GM21390 (cell line): ENCODE results near the gene CTBP2.

Source experiments
- ATAC-seq: cut with Tn5 transposase; IDR thresholded peaks from one replicate; pipeline ENCODE4 v1.9.1; 2021; ENCODE audit not compliant: unreplicated experiment

The CTBP2 gene

GRCh38 chr10:125054669-125055268 is 105.6 kb downstream of the CTBP2 start:
- ATAC-seq: no peak

GRCh38 chr10:125054216-125054615 is 106.1 kb downstream of the CTBP2 start:
- no peak for ATAC-seq

GRCh38 chr10:125052146-125052545 is 108.2 kb downstream of the CTBP2 start:
- ATAC-seq: no peak

- no peak for ATAC-seq
Observed at GRCh38 chr10:125050383-125050782, 110.0 kb downstream of the CTBP2 start.

DNA sequence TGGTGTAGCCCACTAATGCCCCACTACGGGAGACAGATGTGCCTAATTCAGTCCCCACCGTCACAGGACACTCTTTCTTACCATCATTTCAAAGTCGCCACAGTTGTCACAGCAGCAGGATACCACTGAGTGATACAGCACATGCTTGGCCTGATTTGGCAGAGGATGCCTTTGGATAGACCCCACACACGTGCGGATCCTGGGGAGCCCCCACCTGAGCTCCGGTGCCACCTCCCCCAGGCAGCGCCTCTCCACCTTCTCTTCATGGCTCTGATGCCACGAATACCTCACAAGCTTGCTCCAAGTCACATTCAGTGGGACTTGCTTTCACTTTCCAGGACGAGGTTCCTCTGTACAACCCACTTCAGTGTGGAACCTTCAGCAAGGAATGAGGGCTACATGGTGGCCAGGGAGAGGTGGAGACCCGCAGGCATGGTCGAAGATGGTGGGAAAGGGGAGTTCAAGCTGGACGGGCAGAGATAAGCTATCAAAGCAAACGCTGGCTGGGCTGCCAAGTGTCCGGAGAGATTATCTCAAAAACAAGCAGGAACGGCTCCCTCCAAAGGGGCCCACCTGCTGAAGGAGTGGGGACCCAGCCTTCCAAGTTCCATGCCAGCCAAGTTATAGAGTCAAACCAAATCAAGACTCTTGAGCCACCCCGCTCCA is 111.0 kb downstream of the CTBP2 start:
- ATAC-seq: no peak

DNA sequence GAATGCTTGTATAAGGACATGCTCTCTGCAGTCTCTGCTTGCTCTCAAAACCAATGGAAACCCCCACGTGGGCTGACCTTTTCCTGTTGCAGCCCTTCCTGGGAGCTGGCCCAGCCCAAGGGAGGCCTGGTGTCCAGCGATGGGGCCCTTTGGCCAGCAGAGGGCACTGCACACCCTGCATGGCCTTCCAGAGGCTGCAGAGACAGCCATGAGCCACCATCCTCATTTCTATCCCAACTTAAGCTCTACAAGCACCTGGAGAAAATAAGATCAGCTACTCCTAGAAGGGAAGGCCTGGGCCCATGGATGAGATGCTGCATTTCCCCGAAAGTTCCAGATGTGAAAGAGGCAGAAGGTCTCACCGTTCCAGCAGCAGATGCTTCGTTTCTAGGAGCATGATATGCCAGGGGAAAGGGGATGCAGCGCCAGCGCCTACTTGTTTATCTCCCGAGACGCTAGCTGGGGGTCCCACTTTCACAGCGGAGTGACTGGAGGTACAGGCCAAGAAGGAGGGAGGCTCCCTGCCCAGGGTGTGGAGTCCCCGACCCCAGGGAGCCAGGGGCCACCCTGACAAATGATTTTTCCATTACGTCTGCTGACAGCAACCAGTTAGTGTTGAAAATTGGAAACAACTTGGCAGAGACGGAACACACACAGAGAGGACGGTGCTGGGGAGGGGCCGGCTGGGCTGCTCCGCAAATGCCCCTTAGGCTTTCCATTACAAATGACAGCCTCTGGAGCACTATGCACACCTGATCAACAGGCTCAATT is 112.1 kb downstream of the CTBP2 start:
- peak; percentile 94 for ATAC-seq

GRCh38 chr10:125043841-125044658 is 116.3 kb downstream of the CTBP2 start:
- ATAC-seq: no peak

GRCh38 chr10:125041856-125042506 is 118.4 kb downstream of the CTBP2 start:
- ATAC-seq: no peak

GRCh38 chr10:125039354-125039769 is 121.0 kb downstream of the CTBP2 start:
- ATAC-seq: no peak

- no peak for ATAC-seq
Observed at GRCh38 chr10:125038637-125039036, 121.7 kb downstream of the CTBP2 start.

DNA sequence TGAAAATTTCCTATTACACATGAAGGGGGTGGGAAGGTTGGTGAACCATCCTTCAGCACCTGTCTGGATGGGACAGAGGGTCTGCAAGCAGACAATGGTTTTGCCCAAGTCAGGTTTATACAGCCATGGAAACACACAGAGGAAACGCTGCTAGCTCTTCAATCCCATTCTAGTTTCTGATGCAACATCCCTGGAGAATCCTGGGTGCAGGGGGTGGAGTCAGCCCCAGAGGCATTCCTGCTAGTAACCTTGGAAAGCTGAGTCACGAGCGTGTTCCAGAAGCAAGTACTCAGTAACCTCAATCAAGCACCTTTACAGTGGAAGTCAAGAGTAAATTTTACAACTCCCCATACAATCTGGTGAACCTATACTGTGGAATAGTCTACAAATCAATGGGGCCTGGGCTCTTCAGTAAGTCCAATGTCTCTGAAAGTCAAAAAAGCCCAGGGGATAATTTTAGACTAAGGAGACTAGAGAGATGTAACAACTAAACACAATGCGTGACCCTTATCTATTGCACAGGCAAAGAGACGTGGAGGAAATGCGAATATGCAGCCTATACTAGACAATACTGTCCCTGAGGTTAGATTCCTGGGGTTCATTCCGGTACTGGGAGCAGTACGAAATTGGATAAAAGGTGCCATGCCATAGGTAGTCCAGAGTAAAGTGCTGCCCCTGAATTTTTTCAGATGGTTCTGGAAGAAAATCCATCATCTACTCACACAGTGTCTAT is 123.1 kb downstream of the CTBP2 start:
- ATAC-seq: no peak

GRCh38 chr10:125035588-125036295 is 124.6 kb downstream of the CTBP2 start:
- ATAC-seq: no peak

DNA sequence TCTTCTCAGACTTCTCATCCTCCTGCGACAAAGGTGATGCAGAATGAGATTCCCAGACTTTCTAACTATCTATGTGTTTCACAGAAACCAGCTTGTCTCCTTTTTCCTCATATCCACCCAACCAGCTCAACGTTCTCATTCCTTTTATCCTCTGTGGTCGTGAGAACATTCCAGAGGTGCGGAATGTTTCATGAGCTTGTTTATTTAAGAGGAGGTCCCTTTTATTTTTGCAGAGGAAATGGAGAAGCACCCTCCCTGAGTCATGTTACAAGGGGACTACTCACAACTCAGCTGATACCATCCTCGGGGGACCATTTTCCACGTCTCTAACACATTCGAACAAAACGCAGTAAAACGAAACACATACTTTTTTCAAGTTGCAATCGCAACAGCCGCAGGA is 125.2 kb downstream of the CTBP2 start:
- no peak for ATAC-seq

- ATAC-seq: no peak
Observed at GRCh38 chr10:125034675-125035074, 125.7 kb downstream of the CTBP2 start.

- no peak for ATAC-seq
Observed at GRCh38 chr10:125033146-125033924, 127.0 kb downstream of the CTBP2 start.

DNA sequence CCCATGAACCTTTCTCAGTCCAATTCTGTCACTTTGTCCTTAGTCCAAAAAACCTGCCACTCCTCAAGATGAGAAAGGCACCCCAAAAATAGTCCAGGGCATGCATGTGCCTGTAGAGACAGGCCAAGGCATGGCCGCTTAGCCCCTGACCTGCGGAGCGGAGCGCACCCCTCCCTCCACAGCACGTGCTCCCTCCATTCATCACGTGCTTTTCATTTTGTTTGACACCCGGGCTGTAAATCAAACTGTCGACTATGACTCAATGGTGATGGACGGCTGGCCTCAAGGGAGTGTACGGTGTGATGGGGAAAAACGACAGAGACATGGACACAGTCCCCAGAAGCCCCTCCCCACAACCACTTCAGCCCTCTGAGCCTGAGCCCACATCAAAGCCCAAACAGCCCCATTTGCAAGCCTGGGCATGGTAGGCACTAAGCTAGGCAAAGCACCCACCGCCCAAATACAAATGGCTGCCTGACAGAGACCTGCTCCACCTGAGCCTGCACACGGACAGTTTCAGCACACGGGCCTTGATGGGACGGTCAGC is 127.8 kb downstream of the CTBP2 start:
- ATAC-seq: no peak

DNA sequence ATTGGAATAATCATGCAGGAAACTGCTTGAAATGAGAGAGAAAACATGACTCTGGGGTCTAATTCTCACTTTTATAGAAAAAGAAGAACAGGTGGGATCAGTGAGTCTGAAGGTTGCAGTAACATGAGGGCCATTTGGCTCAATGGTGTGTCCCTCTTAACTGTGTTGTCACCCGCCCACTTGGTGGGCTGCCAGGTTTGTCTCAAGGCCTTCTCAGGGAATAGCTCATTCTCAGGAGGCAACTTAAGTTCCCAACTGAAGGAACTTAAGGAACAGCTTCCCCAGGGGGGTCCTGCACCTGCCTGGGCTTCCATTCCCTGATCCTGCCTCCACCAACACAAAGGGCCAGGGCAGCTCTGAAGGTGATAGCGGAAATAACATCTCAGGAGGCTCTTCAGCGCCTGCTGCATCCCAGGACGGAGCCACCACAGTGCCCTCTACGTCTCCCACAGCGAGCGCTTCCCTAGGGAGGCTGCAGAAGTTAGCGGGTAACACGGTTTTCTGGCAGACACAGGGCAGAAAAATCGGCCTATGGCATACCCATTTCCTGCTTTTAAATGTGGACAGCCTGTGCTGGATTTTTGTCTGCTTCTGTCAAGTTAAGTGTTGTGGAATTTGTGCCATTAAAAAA is 129.7 kb downstream of the CTBP2 start:
- no peak for ATAC-seq
